Activated CD8-positive, alpha-beta memory T cell treated with anti-CD3 and anti-CD28 coated beads for 36 hours (primary cell): ENCODE data around the gene DCAF8L2. TPM values are rescaled to one million over a fixed set of nuclear protein-coding genes. Genes with fewer than 3 reads are reported as not detected.

Experiments used
- total RNA-seq, 2 experiments: library from RNA; stranded (reverse); gene quantifications; one replicate each; pipeline ENCODE4 v1.2.3, GENCODE V29; 2021

Gene DCAF8L2
- total RNA-seq, 2 experiments from 2014 or later, result not detected

Other genes with a start within 250 kb of the DCAF8L2 start
- not detected for gene PPP4R3C, start 127.0 kb upstream of the DCAF8L2 start, total RNA-seq
- gene MAGEB10, start 217.6 kb downstream of the DCAF8L2 start, total RNA-seq, result not detected